ENCODE data around the gene NDUFB10. TPM values are rescaled to one million over a fixed set of nuclear protein-coding genes. Genes with fewer than 3 reads are reported as not detected.

Gene NDUFB10
- 100 to 1,000 TPM; 141 to 147 TPM for total RNA-seq

DNA sequence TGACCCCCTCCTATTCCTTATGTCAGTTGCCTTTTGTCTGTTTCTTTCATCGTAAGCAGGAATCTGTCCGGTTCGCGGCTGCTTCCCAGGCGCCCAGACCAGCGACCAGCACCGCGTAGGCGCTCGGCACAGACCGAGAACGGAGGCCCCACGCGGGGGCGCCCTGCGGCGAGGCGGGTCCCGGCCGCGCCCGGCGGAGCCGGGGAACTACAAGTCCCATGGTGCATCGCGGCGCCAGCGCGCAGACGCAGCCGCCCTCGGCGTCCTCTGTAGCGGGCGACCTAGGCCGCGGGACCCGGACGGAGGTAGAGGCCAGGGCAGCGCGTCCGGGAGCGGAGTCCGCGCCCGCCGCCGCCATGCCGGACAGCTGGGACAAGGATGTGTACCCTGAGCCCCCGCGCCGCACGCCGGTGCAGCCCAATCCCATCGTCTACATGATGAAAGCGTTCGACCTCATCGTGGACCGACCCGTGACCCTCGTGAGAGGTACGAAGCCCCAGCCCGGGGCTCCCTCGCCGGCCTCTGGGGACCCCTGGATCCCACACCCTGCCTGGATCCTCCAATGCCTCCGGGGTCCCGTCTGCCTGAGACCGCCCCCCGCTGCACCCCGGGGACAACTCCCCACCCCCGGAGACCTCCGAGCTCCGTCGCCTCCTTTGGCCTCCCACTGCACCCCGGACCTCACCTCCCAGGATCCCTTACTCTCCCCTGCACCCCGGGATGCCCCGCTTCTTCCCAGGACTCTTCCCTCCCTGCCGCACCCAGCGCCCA lies at the start of gene NDUFB10:
Gene NDUFB10, plus strand, starts transcription at position 270 of the 771 bp plus-strand sequence. Its CDS starts 87 bp downstream, at position 357.
- Mint-ChIP-seq H3K36me3 (ENCODE audit: low read depth) (peaks cover 41% of the 10 kb centered on the region), H3K4me1 (ENCODE audit: low read depth) (peaks cover 45% of the 10 kb centered on the region), H3K27me3 (ENCODE audit: low read depth) (no peaks in the 10 kb centered on the region), H3K4me3 (peak within 1 kb of the TSS; percentile 95), H3K9me3 (ENCODE audit: insufficient read depth) (no peaks in the 10 kb centered on the region), H3K27ac (peak within 1 kb of the TSS; percentile 95)
- ChIA-PET CTCF (interaction anchor here (1.4 kb wide), 1 partner anchor 16 kb away, joined by 4 read pairs; the partner anchor contains the start of gene MSRB1), POLR2A (interaction anchor here (1.0 to 2.5 kb wide), 4 partner anchors 9 to 190 kb away, joined by 3 to 19 read pairs (median 8); partner anchors contain the start of genes MSRB1 and TBL3)
- peak; percentile 76 for ATAC-seq
- peak; percentile 92 for DNase-seq

DNA sequence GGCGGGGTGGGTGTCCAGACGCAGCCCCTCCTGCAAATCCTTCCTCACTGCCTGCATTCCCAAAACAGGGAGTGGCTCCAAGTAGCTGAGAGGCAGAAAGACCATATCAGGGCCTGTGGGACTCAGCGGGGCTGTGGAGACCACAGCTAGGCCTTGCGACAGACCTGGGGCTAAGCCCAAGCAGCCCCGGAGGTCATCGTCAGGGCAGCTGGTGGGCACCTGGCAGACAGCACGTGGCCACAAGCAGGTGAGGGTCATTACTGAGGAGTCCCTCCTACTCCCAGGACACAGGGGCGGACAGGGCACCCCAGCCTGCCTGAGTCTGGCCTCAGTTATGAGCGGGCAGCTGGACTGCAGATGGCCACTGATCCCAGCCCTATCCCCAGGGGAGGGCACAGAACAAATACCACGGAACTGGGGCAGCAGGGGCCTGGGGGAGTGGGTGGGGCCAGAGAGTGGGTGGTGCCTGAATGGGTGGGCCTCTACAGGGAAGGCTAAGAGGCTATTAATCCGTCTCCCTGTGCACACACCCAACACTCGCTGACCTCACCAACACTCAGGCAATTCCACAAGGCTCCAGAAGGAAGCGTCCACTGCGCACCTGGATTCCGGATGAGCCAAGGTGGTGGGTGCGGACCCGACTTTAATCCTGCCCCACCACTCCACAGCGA lies 49.6 kb upstream of the NDUFB10 start:
- DNase-seq (no peak), ATAC-seq (no peak)
- no peak overlapping the region for H3K4me3 Mint-ChIP-seq
- H3K36me3 Mint-ChIP-seq (ENCODE audit: low read depth), result no peaks in the 10 kb centered on the region
- no peak overlapping the region for H3K27ac Mint-ChIP-seq
- POLR2A ChIA-PET, result no interaction called here
- CTCF ChIA-PET, result no interaction called here
- peaks cover 3% of the 10 kb centered on the region for H3K27me3 Mint-ChIP-seq (ENCODE audit: low read depth)
- no peaks in the 10 kb centered on the region for H3K4me1 Mint-ChIP-seq (ENCODE audit: low read depth)
- no peaks in the 10 kb centered on the region for H3K9me3 Mint-ChIP-seq (ENCODE audit: insufficient read depth)

GRCh38 chr16:1911467-1912214 lies 47.7 kb upstream of the NDUFB10 start:
- no peaks in the 10 kb centered on the region for H3K9me3 Mint-ChIP-seq (ENCODE audit: insufficient read depth)
- H3K4me3 Mint-ChIP-seq, result no peak overlapping the region
- POLR2A ChIA-PET, result no interaction called here
- H3K36me3 Mint-ChIP-seq (ENCODE audit: low read depth), result no peaks in the 10 kb centered on the region
- DNase-seq, result no peak
- no peak for ATAC-seq
- H3K4me1 Mint-ChIP-seq (ENCODE audit: low read depth), result no peaks in the 10 kb centered on the region
- CTCF ChIA-PET, result no interaction called here
- H3K27me3 Mint-ChIP-seq (ENCODE audit: low read depth), result peaks cover 21% of the 10 kb centered on the region
- no peak overlapping the region for H3K27ac Mint-ChIP-seq

DNA sequence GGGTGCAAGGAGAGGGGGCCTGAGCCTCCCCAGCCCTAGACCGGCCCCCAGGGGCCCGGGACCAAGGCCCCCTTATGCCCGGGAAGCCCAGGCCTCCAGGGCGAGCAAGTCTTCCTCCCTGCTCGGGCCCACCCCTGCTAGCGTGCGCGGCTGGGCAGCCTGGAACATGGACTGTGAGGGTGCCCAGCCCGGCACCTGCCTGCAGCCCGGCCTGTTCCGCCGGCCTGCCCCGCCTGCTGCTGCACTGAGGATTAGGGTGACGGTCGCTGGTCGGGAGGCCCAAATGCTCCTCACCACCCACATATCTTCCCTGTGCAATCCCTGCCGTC lies 47.2 kb upstream of the NDUFB10 start:
- Mint-ChIP-seq H3K4me3 (no peak overlapping the region), H3K9me3 (ENCODE audit: insufficient read depth) (no peaks in the 10 kb centered on the region), H3K36me3 (ENCODE audit: low read depth) (no peaks in the 10 kb centered on the region), H3K4me1 (ENCODE audit: low read depth) (no peaks in the 10 kb centered on the region), H3K27ac (no peak overlapping the region), H3K27me3 (ENCODE audit: low read depth) (peaks cover 26% of the 10 kb centered on the region)
- ChIA-PET CTCF (no interaction called here), POLR2A (no interaction called here)
- DNase-seq, result no peak
- ATAC-seq, result no peak

DNA sequence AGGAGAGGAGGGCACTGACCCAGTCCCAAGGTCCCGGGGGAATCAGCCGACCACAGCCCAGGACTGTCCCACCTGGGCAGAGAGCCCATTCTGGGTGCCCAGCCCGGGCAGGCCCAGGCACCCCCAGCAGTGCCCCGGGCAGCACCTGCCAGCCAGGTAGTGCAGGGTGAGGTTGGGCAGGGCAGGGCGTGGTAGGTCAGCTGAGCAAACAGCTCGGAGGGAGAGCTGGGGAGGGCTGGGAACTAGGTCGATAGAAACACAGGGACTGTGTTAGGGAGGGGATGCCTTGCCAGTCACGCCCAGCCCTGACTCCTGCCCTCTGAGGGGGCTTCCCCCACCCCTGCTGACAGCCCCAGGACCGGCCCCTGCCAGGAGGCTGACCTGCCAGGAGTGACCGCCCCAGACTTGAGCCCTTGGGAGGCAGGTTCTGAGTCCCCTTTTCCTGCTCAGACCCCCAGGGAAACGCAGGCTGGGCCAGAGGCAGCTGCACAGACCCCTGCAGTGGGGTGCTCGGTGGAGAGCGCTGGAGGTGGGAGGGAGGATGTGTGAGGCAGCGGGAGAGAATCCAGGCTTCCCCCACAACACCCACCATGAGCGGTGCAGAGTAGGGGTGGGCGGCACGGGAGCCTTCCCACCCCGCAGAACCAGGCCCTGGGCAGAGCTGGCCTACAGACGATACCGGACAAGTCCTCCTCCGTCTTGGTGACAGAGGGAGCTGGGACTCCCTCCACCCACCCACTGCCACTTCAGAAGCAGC lies 45.8 kb upstream of the NDUFB10 start:
- Mint-ChIP-seq H3K27ac (no peak overlapping the region), H3K4me1 (ENCODE audit: low read depth) (no peaks in the 10 kb centered on the region), H3K36me3 (ENCODE audit: low read depth) (no peaks in the 10 kb centered on the region), H3K27me3 (ENCODE audit: low read depth) (peaks cover 29% of the 10 kb centered on the region), H3K4me3 (no peak overlapping the region), H3K9me3 (ENCODE audit: insufficient read depth) (no peaks in the 10 kb centered on the region)
- no peak for DNase-seq
- CTCF ChIA-PET, result no interaction called here
- no peak for ATAC-seq
- POLR2A ChIA-PET, result no interaction called here

DNA sequence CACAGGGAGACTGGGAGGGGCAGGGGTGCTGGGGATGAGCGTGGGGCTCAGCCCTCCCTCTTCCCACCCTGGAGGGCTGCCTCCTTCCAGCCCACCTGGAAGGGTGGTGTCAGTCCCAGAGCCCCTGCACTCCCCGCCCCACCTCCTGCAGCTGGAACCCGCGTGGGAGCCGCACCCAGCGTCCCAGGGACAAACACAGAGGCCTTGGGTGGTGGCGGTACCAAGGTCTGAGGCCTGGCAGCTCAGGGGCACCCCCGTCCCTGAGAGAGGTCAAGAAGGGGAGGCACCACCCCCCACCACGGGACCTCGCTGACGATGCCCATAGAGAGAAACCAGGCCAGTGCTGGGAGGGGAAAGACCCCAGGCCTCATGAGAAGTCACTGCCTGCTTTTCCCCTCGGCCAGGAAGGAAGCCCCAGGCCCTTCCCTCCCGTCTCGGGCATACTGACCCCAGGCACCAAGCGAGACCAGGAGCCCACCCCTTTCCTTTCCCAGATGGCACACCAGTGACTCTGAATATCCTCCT lies 45.2 kb upstream of the NDUFB10 start:
- Mint-ChIP-seq H3K4me3 (no peak overlapping the region), H3K4me1 (ENCODE audit: low read depth) (no peaks in the 10 kb centered on the region), H3K9me3 (ENCODE audit: insufficient read depth) (no peaks in the 10 kb centered on the region), H3K27ac (no peak overlapping the region), H3K27me3 (ENCODE audit: low read depth) (peaks cover 31% of the 10 kb centered on the region), H3K36me3 (ENCODE audit: low read depth) (no peaks in the 10 kb centered on the region)
- CTCF ChIA-PET, result no interaction called here
- DNase-seq (no peak), ATAC-seq (no peak)
- POLR2A ChIA-PET, result no interaction called here

DNA sequence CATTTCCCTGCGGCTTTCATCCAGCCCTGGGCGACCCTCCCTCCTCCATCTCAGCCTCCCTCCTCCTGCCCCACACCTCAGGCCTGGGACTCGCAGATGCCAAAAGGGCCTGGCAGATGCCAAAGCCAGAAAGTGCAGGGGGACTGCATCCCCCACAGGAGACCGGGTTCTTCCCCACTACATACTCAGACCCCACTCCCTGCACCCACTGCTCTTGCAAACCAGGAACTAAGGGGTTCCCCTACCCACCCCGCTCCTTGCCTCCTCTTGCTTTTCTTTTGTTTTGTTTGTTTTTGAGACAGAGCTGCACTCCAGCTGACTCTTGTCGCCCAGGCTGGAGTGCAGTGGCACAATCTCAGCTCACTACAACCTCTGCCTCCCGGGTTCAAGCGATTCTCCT lies 44.4 kb upstream of the NDUFB10 start:
- DNase-seq (no peak), ATAC-seq (no peak)
- Mint-ChIP-seq H3K4me1 (ENCODE audit: low read depth) (no peaks in the 10 kb centered on the region), H3K27me3 (ENCODE audit: low read depth) (peaks cover 34% of the 10 kb centered on the region), H3K4me3 (no peak overlapping the region), H3K36me3 (ENCODE audit: low read depth) (no peaks in the 10 kb centered on the region), H3K27ac (no peak overlapping the region), H3K9me3 (ENCODE audit: insufficient read depth) (no peaks in the 10 kb centered on the region)
- CTCF ChIA-PET, result no interaction called here
- POLR2A ChIA-PET, result no interaction called here

- no peak for ATAC-seq
- POLR2A ChIA-PET, result interaction anchor here (0.8 kb wide), 1 partner anchor 9 kb away, joined by 3 read pairs; no protein-coding TSS in a partner anchor
These were observed 43.4 kb upstream of the NDUFB10 start for GRCh38 chr16:1915732-1916639.

GRCh38 chr16:1916640-1916990 lies 42.7 kb upstream of the NDUFB10 start:
- ChIA-PET CTCF (no interaction called here), POLR2A (interaction anchor here (0.8 kb wide), 1 partner anchor 9 kb away, joined by 3 read pairs; no protein-coding TSS in a partner anchor)
- Mint-ChIP-seq H3K27ac (no peak overlapping the region), H3K27me3 (ENCODE audit: low read depth) (peaks cover 47% of the 10 kb centered on the region), H3K4me3 (no peak overlapping the region), H3K36me3 (ENCODE audit: low read depth) (no peaks in the 10 kb centered on the region), H3K4me1 (ENCODE audit: low read depth) (peaks cover 2% of the 10 kb centered on the region), H3K9me3 (ENCODE audit: insufficient read depth) (no peaks in the 10 kb centered on the region)
- ATAC-seq (no peak), DNase-seq (no peak)

More at GRCh38 chr16:1915732-1916639, 43.4 kb upstream of the NDUFB10 start:
- Mint-ChIP-seq H3K36me3 (ENCODE audit: low read depth) (no peaks in the 10 kb centered on the region), H3K27ac (no peak overlapping the region), H3K4me3 (no peak overlapping the region), H3K4me1 (ENCODE audit: low read depth) (peaks cover 2% of the 10 kb centered on the region), H3K27me3 (ENCODE audit: low read depth) (peaks cover 43% of the 10 kb centered on the region), H3K9me3 (ENCODE audit: insufficient read depth) (no peaks in the 10 kb centered on the region)
- DNase-seq, result no peak
- CTCF ChIA-PET, result no interaction called here

GRCh38 chr16:1917056-1917664 lies 42.2 kb upstream of the NDUFB10 start:
- Mint-ChIP-seq H3K9me3 (ENCODE audit: insufficient read depth) (no peaks in the 10 kb centered on the region), H3K36me3 (ENCODE audit: low read depth) (no peaks in the 10 kb centered on the region), H3K27ac (no peak overlapping the region), H3K4me3 (no peak overlapping the region), H3K27me3 (ENCODE audit: low read depth) (peaks cover 47% of the 10 kb centered on the region), H3K4me1 (ENCODE audit: low read depth) (peaks cover 2% of the 10 kb centered on the region)
- ChIA-PET CTCF (no interaction called here), POLR2A (no interaction called here)
- DNase-seq, result no peak
- ATAC-seq, result no peak
